ENCODE measurements around the gene POLD3. TPM values are rescaled to one million over a fixed set of nuclear protein-coding genes. Genes with fewer than 3 reads are reported as not detected.

POLD3 gene
- total RNA-seq, 2 experiments from 2014 or later, result 4.6 to 5.2 TPM

- H3K27me3 ChIP-seq (ENCODE audit: control insufficient read depth in 1 of 2, insufficient read depth in 2 of 2, low read length in 2 of 2), result peaks cover 9 to 14% of the 10 kb centered on the region in 2 experiments
- H3K36me3 ChIP-seq (ENCODE audit: insufficient read depth, low read length), result no peaks in the 10 kb centered on the region
- CTCF ChIA-PET, result interaction anchor here (1.4 kb wide), 1 partner anchor 22 kb away, joined by 3 read pairs; no protein-coding TSS in a partner anchor
- H3K4me1 Mint-ChIP-seq (ENCODE audit: low read depth), result no peaks in the 10 kb centered on the region
- ATAC-seq (ENCODE audit: poor library complexity) (no peak), DNase-seq (no peak)
- no peak overlapping the region for H3K4me3 ChIP-seq (ENCODE audit: low read length)
- H3K4me1 ChIP-seq (ENCODE audit: insufficient read depth, low read length), result peaks cover 6% of the 10 kb centered on the region
- no peak overlapping the region for H3K27ac Mint-ChIP-seq
- H3K27me3 Mint-ChIP-seq, result peaks cover 40% of the 10 kb centered on the region
- POLR2A ChIA-PET, result no interaction called here
- intact Hi-C loops (cut with DNase I, micrococcal nuclease), result no loop called here
- H3K9me3 ChIP-seq (ENCODE audit: control insufficient read depth in 1 of 2, insufficient read depth in 1 of 2, low read length in 2 of 2), result peaks cover 0 to 6% of the 10 kb centered on the region in 2 experiments
- no peaks in the 10 kb centered on the region for H3K36me3 Mint-ChIP-seq (ENCODE audit: low read depth)
- no peaks in the 10 kb centered on the region for H3K9me3 Mint-ChIP-seq
- TF ChIP-seq CTCF (IDR thresholded peaks at IDR 0.05), result no peak
- no peak overlapping the region for H3K27ac ChIP-seq (ENCODE audit: low read depth in 1 of 2, low read length in 2 of 2)
- no peak overlapping the region for H3K4me3 Mint-ChIP-seq
Observed at GRCh38 chr11:74680703-74681531, 88.5 kb downstream of the POLD3 start.

DNA sequence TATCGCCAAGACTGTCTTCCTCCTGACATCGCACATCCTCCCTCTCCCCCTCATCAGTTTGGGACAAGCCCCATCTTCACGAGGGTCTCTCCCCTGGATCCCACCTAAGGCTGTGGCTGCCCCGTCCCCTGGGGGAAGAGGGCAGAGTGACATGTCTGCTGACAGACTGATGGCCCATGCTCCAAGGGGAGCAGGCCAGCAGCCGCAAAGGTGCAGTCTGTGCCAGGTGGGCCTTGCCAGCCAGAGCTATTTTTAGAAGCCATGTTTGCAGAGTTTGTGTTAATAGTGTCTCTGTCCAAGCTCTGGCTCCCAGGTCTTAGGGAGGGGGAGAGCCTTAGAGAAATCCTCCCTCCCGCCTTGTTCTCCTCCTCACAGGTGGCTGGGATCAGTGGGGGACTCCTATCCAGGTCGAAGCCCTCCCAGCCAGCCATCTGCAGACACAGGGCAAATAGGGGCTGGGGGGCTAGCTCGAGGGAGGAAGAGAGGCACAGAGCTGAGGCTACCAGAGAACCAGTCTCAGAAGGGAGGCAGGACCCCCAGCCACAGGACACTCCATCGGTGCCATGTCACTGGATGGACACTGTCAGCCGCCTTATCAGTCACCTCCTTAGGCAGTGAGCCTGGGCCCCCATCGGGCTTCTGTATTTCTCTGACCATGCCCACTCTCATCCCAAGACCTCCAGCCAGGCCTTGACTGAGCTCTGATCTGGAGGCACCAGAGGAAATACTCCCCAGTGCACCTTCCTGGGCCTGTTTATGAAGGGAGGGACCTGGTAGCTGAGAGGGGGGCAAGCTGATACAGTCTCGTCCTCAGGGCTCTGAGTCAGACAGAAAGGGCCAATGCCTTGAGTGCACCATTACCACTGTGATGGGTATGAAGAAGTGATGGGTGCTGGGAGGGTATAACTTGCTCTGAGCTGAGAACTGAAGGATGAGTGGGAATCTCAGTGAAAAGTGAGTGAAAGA, 89.6 kb downstream of the POLD3 start:
- no peak overlapping the region for H3K4me3 ChIP-seq (ENCODE audit: low read length)
- ChIA-PET CTCF (no interaction called here), POLR2A (no interaction called here)
- no peaks in the 10 kb centered on the region for H3K9me3 Mint-ChIP-seq
- peaks cover 0 to 6% of the 10 kb centered on the region in 2 experiments for H3K9me3 ChIP-seq (ENCODE audit: control insufficient read depth in 1 of 2, insufficient read depth in 1 of 2, low read length in 2 of 2)
- no peak for DNase-seq
- peaks cover 6% of the 10 kb centered on the region for H3K4me1 ChIP-seq (ENCODE audit: insufficient read depth, low read length)
- H3K27me3 ChIP-seq (ENCODE audit: control insufficient read depth in 1 of 2, insufficient read depth in 2 of 2, low read length in 2 of 2), result peaks cover 9 to 14% of the 10 kb centered on the region in 2 experiments
- no peak overlapping the region for H3K27ac ChIP-seq (ENCODE audit: low read depth in 1 of 2, low read length in 2 of 2)
- H3K4me1 Mint-ChIP-seq (ENCODE audit: low read depth), result no peaks in the 10 kb centered on the region
- H3K27ac Mint-ChIP-seq, result no peak overlapping the region
- no peak overlapping the region for H3K4me3 Mint-ChIP-seq
- no peaks in the 10 kb centered on the region for H3K36me3 ChIP-seq (ENCODE audit: insufficient read depth, low read length)
- intact Hi-C loops (cut with DNase I, micrococcal nuclease), result no loop called here
- H3K36me3 Mint-ChIP-seq (ENCODE audit: low read depth), result no peaks in the 10 kb centered on the region
- H3K27me3 Mint-ChIP-seq, result peaks cover 40% of the 10 kb centered on the region
- no peak for ATAC-seq (ENCODE audit: poor library complexity)
- no peak for TF ChIP-seq CTCF (IDR thresholded peaks at IDR 0.05)

DNA sequence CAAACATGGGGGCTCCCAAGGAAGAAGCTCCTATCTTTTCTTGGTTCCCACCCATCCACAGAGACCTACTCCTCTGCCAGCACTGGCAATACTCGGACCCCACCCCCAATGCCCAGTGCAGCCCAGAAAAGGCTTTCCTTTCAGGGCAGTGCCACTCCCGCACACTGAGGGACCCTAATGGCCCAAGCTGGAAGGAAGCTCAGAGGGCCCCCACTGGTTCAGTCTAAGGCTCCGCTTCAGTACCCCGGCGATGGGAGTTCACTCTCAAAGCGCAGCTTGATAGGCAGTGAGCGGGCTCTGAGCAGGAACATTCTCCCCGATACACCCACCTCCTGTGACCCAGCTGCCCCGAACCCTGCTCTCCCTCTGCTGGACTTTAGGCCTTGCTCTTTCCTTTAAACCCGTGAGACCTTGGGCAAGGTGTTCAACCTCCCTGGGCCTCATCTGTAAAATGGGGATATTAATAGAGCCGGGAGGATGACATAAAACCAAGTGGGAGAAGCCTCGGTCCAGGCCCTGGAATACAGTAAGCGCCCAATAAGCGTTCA, 90.4 kb downstream of the POLD3 start:
- no peak overlapping the region for H3K4me3 Mint-ChIP-seq

More for the DNA sequence above, 90.4 kb downstream of the POLD3 start:
- Mint-ChIP-seq H3K4me1 (ENCODE audit: low read depth) (no peaks in the 10 kb centered on the region), H3K27me3 (peaks cover 40% of the 10 kb centered on the region), H3K36me3 (ENCODE audit: low read depth) (no peaks in the 10 kb centered on the region), H3K9me3 (no peaks in the 10 kb centered on the region), H3K27ac (no peak overlapping the region)
- Histone ChIP-seq H3K4me1 (ENCODE audit: insufficient read depth, low read length) (peaks cover 6% of the 10 kb centered on the region), H3K36me3 (ENCODE audit: insufficient read depth, low read length) (no peaks in the 10 kb centered on the region), H3K27me3 (ENCODE audit: control insufficient read depth in 1 of 2, insufficient read depth in 2 of 2, low read length in 2 of 2) (peaks cover 9 to 14% of the 10 kb centered on the region in 2 experiments), H3K4me3 (ENCODE audit: low read length) (no peak overlapping the region), H3K9me3 (ENCODE audit: control insufficient read depth in 1 of 2, insufficient read depth in 1 of 2, low read length in 2 of 2) (peaks cover 0 to 6% of the 10 kb centered on the region in 2 experiments), H3K27ac (ENCODE audit: low read depth in 1 of 2, low read length in 2 of 2) (no peak overlapping the region)
- ChIA-PET POLR2A (no interaction called here), CTCF (no interaction called here)
- no peak for TF ChIP-seq CTCF (IDR thresholded peaks at IDR 0.05)
- no peak for ATAC-seq (ENCODE audit: poor library complexity)
- intact Hi-C loops (cut with DNase I, micrococcal nuclease), result no loop called here
- DNase-seq, result no peak
